Spleen (tissue), 7 donors: Measurements from ENCODE around the gene PPP1R14B.
A peak's percentile ranks its signal among the peaks of the same experiment; 100 is the strongest.

Experiments
- POLR2A ChIP-seq, 3 donors: fragments of 450-650 bp; IDR thresholded peaks; one replicate each; pipeline ENCODE4 v1.5.1; 2017; ENCODE audit warnings: antibody characterized with exemption in 3 of 3, mild to moderate bottlenecking in 1 of 3
- POLR2AphosphoS5 ChIP-seq, 3 donors: sonication (generic); formaldehyde crosslinking; IDR thresholded peaks; one replicate each; pipeline ENCODE4 v1.5.1; 2017; ENCODE audit warnings: antibody characterized with exemption in 3 of 3
- TF ChIP-seq, protein P1 (sequence below), 11 experiments: fragments of 200-600 bp in 7 of 11; fragments of 450-650 bp in 4 of 11; sonication (generic) in 4 of 11; IDR thresholded peaks in 8 of 11; conservative IDR thresholded peaks in 3 of 11; 1 replicate in 7 of 11; 2 replicates in 4 of 11; pipeline versions ENCODE4 v1.4.0 to v1.8.0; 2016 to 2021; ENCODE audit warnings: antibody characterized with exemption in 11 of 11, inconsistent platforms in 4 of 11, mild to moderate bottlenecking in 1 of 11
- donor health status: DM: no; HTN: no; CAD: no; lungs with moderate emphysema.
- donor health status: DM: no; HTN: no; CAD: no.
- donor health status: DM: no; HTN: no; CAD: no.

DNA sequence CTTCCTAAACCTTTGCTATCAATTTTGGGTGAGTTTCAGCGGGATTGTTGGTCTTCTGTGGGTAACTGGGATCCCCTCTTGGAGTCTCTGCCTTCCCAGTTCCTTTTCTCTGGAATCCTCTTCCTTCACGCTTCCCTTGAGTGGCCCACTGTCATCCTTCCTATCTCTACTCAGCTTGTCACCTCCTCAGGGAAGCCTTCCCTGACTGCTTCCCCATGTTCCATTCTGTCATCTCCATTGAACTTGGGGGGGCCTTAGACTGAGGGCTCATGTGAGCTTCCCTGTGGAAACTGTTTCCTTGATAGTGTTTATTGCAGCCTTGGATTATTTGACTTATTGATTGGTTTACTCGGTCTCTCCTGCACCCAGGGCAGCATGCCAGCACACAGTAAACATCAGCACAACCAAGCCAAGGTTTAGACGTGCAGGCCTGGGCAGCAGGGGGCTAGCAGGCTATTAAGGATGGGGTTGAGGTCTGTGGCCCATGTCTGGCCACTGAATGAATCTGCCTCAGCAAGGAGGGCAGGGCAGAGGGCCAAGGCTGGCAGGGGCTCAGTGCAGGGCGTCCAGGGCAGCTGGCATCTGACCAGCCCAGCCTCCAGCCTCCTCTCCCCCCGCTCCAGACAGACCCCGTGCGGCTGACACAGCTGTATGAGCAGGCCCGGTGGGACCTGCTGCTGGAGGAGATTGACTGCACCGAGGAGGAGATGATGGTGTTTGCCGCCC, 28.0 kb downstream of the PPP1R14B start:
- TF ChIP-seq POLR2A (IDR thresholded peaks at IDR 0.05) (no peak), POLR2AphosphoS5 (IDR thresholded peaks at IDR 0.05) (peak; percentile 9 to 75 (median 38))
- TF ChIP-seq, protein P1, sequence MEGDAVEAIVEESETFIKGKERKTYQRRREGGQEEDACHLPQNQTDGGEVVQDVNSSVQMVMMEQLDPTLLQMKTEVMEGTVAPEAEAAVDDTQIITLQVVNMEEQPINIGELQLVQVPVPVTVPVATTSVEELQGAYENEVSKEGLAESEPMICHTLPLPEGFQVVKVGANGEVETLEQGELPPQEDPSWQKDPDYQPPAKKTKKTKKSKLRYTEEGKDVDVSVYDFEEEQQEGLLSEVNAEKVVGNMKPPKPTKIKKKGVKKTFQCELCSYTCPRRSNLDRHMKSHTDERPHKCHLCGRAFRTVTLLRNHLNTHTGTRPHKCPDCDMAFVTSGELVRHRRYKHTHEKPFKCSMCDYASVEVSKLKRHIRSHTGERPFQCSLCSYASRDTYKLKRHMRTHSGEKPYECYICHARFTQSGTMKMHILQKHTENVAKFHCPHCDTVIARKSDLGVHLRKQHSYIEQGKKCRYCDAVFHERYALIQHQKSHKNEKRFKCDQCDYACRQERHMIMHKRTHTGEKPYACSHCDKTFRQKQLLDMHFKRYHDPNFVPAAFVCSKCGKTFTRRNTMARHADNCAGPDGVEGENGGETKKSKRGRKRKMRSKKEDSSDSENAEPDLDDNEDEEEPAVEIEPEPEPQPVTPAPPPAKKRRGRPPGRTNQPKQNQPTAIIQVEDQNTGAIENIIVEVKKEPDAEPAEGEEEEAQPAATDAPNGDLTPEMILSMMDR (IDR thresholded peaks at IDR 0.05 in 8 of 11, conservative IDR thresholded peaks at IDR 0.05 in 3 of 11) = no peak
